GM10266 (cell line): Measurements from ENCODE around the gene ERP27.

ENCODE experiments used
- DNase-seq: peaks from one replicate; pipeline ENCODE4 v3.0.0; 2012; ENCODE audit errors: extremely low spot score
- CTCF ChIP-seq: IDR thresholded peaks from 2 replicates; pipeline ENCODE4 v1.5.1; 2012; ENCODE audit warnings: mild to moderate bottlenecking, low read depth; ENCODE audit not compliant: control insufficient read depth, insufficient read depth; ENCODE audit errors: missing control alignments

Gene ERP27

DNA sequence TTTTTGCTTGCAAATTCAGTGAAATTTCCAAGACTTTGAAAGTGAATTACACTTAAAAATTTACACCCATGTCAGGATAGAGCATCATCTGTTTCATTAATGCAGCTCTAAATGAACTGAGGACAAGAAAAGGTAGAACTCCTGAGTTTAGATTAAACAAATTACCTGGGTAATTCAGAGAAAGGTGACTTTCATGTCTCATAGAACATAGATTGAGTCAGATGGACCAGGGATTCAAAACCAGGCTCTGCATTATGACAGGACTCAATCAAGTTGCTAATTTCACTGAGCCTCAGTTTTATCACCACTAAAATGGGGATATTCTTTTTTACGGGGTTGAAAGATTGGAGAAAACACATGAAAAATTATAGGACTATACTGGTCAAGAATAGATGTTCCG lies 18.6 kb upstream of the ERP27 start:
- no peak for DNase-seq

DNA sequence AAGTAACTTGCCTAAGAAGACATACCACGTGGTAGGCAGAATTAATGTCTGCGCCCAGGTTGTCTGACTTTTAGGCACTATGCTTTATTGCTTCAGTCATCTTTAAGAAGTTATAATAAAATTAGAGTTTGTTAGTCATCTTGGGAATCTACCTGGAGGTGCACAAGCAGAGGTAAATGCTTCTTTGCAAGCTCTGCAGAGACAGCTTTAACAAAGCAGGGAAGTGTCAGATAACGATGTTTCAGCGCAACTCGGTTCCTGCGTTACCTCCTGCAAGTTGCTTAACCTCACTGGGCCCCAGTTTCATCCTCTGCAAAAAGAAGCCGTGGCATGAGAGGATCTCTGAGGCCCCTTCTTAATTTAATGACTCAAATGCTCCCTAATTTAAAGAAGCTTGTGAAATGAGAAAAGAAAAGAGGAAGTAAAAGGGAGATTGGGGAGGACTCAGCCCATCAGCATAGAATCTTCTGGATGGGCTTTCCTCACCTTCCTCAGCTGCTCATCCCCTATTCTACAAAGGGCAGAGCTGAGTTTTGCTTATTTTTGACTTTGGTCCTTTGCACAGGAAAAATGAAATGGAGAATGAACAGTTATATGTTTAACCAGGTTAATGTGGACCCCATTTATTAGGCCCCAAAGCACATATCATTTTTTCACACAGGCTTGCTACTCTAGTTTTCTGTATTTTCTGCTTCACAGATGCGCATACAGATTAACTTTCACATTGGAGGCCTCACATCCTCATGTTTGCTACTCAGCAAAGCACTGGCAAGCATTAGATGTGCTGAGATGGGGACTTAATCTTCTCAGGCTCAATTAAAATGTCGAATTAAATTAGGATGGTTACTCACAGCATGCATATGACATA lies 17.9 kb upstream of the ERP27 start:
- TF ChIP-seq CTCF: no peak
- peak; percentile 24 for DNase-seq

More for the DNA sequence above, 18.6 kb upstream of the ERP27 start:
- TF ChIP-seq CTCF: no peak

GRCh38 chr12:14954269-14954668 lies 15.9 kb upstream of the ERP27 start:
- no peak for DNase-seq
- TF ChIP-seq CTCF: no peak

- no peak for DNase-seq
- no peak for TF ChIP-seq CTCF
These were observed 15.4 kb upstream of the ERP27 start for GRCh38 chr12:14953752-14954151.

DNA sequence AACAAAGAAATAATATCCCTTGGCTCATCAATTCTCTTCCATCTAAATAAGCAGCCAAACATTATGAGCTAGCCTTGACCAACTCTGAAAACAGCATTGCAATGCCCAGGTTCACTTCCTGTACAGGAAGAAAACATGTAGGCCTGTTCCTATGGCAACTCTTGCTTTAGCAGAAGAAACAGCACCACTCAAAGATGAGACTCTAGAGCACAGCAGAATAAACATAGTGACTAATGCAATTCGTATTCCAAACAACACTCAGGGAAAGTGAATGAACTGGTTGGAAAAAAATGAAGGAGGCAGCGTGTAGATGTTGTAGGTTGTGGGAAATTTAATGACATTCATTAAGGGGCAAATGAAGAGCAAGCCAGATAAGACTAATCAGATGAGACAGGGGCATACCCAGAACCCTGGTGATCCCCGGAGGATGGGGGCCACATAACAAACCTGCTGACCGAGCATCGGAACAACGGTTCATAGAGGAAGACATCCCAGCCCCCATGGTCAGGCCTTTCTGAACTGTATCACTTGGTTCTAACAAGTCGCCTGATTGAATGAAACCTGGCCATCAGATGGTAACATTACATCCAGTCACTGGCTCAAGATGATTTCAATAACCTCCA lies 14.1 kb upstream of the ERP27 start:
- peak; percentile 22 for DNase-seq
- no peak for TF ChIP-seq CTCF

GRCh38 chr12:14951851-14952250 lies 13.5 kb upstream of the ERP27 start:
- DNase-seq: no peak
- no peak for TF ChIP-seq CTCF

DNA sequence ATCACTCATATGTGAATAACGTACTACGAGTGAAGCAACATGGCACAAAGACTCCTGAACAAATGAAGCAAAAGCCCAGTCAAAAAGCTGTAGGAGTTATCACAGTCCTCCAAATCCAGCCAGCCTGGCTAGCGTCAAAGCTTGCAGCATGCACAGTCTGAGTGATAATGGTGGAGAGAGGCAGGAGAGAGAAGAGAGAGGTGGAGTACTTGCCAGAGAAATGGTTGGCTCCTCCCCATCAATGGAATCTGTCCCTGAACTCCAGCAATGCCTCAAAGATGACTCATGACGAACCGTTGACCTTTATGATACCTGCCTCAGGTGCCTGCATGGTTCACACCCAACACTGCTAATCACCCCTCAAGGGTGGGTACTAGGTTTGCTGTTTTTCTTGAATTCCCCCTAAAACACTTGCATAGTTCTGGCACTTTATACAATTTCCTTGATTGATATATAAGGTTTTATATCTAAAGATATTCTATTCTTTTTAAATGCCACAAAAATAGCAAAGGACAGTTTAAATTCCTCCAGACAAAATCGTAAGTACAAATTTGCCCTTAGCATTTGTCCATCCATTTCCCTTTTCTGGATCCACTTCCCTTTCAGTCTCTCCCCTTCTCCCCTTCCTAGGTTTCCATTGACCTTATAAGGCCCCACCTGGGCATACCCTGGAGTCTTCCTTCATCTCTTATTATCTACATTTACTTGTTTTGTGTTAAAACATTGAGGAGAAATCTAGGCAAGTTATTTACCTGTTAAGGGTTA lies 12.8 kb upstream of the ERP27 start:
- DNase-seq: no peak
- no peak for TF ChIP-seq CTCF
